GDM1 (cell line): Measurements from ENCODE around the gene SHROOM3.
A peak's percentile ranks its signal among the peaks of the same experiment; 100 is the strongest.

ENCODE experiments used
- DNase-seq: peaks from one replicate; lab custom pipeline; 2025; lab: John Stamatoyannopoulos, UW

Gene SHROOM3

GRCh38 chr4:76494871-76495590, 60.0 kb downstream of the SHROOM3 start:
- DNase-seq, result no peak

GRCh38 chr4:76498550-76498949, 63.5 kb downstream of the SHROOM3 start:
- DNase-seq, result no peak

- DNase-seq, result no peak
Measured at GRCh38 chr4:76499461-76499860, 64.4 kb downstream of the SHROOM3 start.

- no peak for DNase-seq
Measured at GRCh38 chr4:76502886-76503285, 67.9 kb downstream of the SHROOM3 start.

GRCh38 chr4:76504613-76505465, 69.8 kb downstream of the SHROOM3 start:
- DNase-seq, result peak; percentile 19

- DNase-seq, result no peak
Measured at GRCh38 chr4:76511947-76512346, 76.9 kb downstream of the SHROOM3 start.

- no peak for DNase-seq
Measured at GRCh38 chr4:76513482-76513881, 78.5 kb downstream of the SHROOM3 start.

- no peak for DNase-seq
Measured at GRCh38 chr4:76514087-76514486, 79.1 kb downstream of the SHROOM3 start.

- no peak for DNase-seq
Measured at GRCh38 chr4:76515975-76516843, 81.2 kb downstream of the SHROOM3 start.

GRCh38 chr4:76518241-76518640, 83.2 kb downstream of the SHROOM3 start:
- no peak for DNase-seq

GRCh38 chr4:76523593-76523992, 88.6 kb downstream of the SHROOM3 start:
- no peak for DNase-seq

- DNase-seq, result no peak
Measured at GRCh38 chr4:76525751-76526150, 90.7 kb downstream of the SHROOM3 start.

- DNase-seq, result no peak
Measured at GRCh38 chr4:76526585-76526990, 91.6 kb downstream of the SHROOM3 start.

- no peak for DNase-seq
Measured at GRCh38 chr4:76527666-76528065, 92.6 kb downstream of the SHROOM3 start.

- no peak for DNase-seq
Measured at GRCh38 chr4:76531597-76531996, 96.6 kb downstream of the SHROOM3 start.

GRCh38 chr4:76532805-76533204, 97.8 kb downstream of the SHROOM3 start:
- DNase-seq, result no peak

- DNase-seq, result no peak
Measured at GRCh38 chr4:76533314-76533713, 98.3 kb downstream of the SHROOM3 start.

GRCh38 chr4:76535603-76536372, 100.8 kb downstream of the SHROOM3 start:
- no peak for DNase-seq

GRCh38 chr4:76536373-76536689, 101.3 kb downstream of the SHROOM3 start:
- DNase-seq, result no peak

GRCh38 chr4:76538296-76538695, 103.3 kb downstream of the SHROOM3 start:
- DNase-seq, result no peak

- DNase-seq, result no peak
Measured at GRCh38 chr4:76539979-76540378, 105.0 kb downstream of the SHROOM3 start.

- DNase-seq, result no peak
Measured at GRCh38 chr4:76540486-76540885, 105.5 kb downstream of the SHROOM3 start.
